HEK293T (cell line): ENCODE measurements around the gene WNT5A.

Source experiments
- ARNT ChIP-seq: fragments of 450-650 bp; IDR thresholded peaks from 2 replicates; pipeline ENCODE4 v1.6.1; 2017; ENCODE audit warnings: mild to moderate bottlenecking
- BHLHE40 ChIP-seq: fragments of 450-650 bp; IDR thresholded peaks from 2 replicates; pipeline ENCODE4 v1.6.1; 2016; ENCODE audit warnings: mild to moderate bottlenecking, moderate library complexity, borderline replicate concordance
- ELF4 ChIP-seq: fragments of 450-650 bp; IDR thresholded peaks from 2 replicates; pipeline ENCODE4 v1.6.1; 2017; ENCODE audit warnings: antibody characterized with exemption
- FOXK2 ChIP-seq: fragments of 450-650 bp; IDR thresholded peaks from 2 replicates; pipeline ENCODE4 v1.6.1; 2016; ENCODE audit warnings: mild to moderate bottlenecking
- HDGF ChIP-seq: fragments of 450-650 bp; IDR thresholded peaks from 2 replicates; pipeline ENCODE4 v1.6.1; 2017; ENCODE audit warnings: antibody characterized with exemption, borderline replicate concordance
- PKNOX1 ChIP-seq: fragments of 450-650 bp; IDR thresholded peaks from 2 replicates; pipeline ENCODE4 v1.6.1; 2016
- SP1 ChIP-seq: fragments of 450-650 bp; IDR thresholded peaks from 2 replicates; pipeline ENCODE4 v1.6.1; 2017
- SUZ12 ChIP-seq: fragments of 450-650 bp; IDR thresholded peaks from 2 replicates; pipeline ENCODE4 v1.6.1; 2016; ENCODE audit warnings: mild to moderate bottlenecking

- TF ChIP-seq ELF4 = no peak
- no peak for TF ChIP-seq ARNT
- TF ChIP-seq SP1 = no peak
- no peak for TF ChIP-seq BHLHE40
- TF ChIP-seq PKNOX1 = no peak
- no peak for TF ChIP-seq SUZ12
- no peak for TF ChIP-seq FOXK2
- TF ChIP-seq HDGF = no peak
Measured at GRCh38 chr3:55466526-55466925, 20.6 kb downstream of the WNT5A start.
